NCI-H128 (cell line): ENCODE results near the gene TBATA.
"Not testable (repeated sequence)": the region's sequence is repeated elsewhere in the genome, so short reads cannot be mapped to it uniquely, and the experiment has no call there.

Experiments
- DNase-seq: peaks from one replicate; lab custom pipeline; 2025; ENCODE audit not compliant: unreplicated experiment; lab: John Stamatoyannopoulos, UW

The TBATA gene

DNA sequence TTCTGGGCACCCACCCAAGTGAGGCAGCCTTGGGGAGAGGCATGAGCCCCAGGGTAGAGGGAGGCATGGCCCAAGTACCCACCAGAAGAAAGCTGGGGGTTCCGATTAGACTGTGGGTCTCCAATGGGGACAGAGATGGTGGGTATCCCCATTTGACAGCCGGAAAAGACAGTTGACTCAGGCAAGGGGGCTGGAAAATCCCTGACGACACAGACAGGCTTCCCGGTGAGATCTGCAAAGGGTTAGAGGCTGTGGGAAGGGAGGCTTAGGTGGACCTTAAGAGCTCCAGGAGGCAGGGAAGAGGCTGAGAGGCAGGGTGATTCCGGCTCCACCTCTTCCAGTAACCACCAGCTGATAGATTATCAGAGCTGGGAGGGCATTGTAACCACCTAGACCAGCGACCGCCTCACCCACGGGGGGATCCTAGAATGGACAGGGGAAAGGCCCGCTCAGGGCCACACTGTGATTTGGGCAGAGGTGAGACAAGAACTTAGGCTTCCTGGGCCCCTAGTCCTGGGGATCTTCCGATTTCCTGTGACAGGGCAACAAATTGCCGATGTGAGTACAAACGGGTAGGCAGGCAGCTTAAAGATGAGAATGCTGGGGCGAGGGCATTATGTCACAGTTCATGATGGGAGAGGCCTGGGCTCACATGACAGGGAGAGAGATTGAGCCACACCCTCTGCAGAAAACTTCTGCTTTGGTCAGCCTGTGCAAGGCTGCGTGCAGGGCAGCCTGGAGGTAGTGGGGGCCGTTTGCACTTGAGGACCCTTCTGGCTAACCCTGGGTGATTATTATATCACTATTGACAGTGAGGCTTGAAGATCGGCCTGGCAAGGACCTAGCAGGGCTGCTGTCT is 5.4 kb downstream of the TBATA start:
- DNase-seq: no peak

- no peak for DNase-seq
These were observed 6.1 kb downstream of the TBATA start for GRCh38 chr10:70779088-70779487.

GRCh38 chr10:70778267-70778924 is 6.8 kb downstream of the TBATA start:
- DNase-seq: no peak

GRCh38 chr10:70777063-70777875 is 7.9 kb downstream of the TBATA start:
- DNase-seq: no peak

GRCh38 chr10:70776455-70777005 is 8.6 kb downstream of the TBATA start:
- DNase-seq: no peak

DNA sequence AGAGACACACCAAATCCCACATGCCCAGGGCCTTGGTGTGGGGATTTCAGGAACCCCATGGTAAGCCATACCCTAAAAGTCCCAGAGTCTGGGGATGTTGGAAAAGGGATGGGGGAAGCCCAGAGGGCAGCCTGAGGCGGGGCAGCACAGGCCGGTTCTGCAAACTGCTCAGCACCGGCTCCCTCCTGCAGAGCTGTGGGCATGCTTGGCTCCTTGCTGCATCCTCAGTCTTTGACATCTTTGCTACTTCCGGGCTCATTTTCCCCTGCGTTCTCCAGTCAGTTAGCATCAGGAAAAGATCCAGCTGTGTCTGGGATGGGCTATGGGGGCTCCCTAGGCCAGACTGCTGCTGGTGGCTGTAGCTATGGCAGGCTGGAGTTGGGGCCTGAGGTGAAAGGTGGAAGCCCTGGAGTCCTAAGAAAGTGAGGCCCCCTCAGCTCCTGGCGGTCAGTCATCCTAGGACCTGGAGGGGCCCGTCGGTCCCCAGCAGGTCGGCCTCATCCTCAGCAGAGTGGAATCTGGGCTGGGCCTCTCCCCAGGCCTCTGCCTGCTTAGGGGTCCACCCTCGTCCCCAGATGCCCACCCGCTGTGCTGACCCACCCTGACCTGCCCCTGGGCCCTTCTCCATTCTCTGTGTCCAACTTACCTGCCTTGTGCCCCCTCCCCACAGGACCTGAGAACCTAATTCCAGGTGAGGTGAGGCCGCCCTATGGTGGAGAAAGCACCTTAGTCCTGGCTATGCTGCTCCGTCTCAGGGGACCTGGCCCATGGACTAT is 9.3 kb downstream of the TBATA start:
- no peak for DNase-seq

- no peak for DNase-seq
These were observed 10.1 kb downstream of the TBATA start for GRCh38 chr10:70774810-70775678.

DNA sequence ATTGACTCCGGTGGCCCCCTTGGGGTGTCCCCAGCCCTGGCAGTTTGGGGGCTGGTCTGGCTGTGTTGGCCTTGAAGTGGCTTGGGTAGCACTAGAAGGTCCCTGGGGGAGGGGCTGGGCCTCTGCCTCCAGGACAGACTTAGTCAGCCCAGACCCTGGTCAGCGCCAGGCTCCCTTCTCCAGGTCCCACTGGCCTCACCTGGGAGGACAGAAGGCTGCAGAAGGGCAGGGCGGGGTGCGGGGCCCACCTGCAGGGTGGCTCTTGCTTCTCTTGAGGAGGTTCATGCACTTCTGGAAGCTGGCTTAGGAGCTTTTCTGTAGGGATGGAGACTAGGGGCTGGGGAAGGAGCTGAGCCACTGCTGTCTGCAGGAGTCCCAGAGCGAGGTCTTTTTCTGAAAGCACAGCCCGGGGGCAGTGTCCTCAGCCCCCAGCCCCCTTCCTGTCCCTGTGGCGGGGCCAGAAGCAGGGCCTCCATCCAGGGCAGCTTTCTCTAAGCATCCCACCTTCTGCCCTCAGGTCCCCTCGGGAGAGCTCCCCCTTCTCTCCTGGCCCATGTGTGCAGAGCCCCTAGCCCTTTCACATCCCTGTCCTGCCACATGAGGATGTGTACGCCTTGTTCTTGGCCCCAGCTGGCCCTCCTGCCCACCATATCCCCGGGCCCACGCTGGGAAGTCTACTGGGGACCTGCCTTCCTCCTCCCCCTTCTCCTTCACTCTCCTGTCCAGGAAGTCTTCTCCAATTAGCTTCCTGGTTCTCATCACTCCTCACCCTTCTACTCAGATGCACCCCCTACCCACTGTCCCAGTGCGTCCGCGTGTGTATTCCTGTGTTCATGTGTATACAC is 11.0 kb downstream of the TBATA start:
- DNase-seq: no peak

GRCh38 chr10:70773461-70773860 is 11.7 kb downstream of the TBATA start:
- no peak for DNase-seq

DNA sequence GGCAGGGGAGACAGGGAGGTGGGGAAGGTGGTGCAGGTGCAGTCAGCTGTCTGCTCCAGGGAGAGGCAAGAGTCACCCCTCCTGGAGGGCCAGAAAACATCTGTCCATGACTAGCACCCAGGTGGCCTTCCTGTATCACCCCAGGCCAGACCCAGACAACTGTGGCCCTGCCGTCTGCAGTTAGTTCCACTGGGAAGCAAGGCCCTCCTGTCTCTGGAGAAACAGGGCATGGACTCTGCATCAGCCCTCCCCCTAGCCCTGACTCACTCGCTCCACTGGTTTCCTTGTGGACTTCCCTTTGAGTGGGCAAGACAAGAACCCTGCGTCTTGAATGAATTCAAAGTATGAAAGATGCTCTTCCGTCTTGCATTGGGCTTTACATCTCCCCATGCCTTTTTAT is 12.6 kb downstream of the TBATA start:
- no peak for DNase-seq

GRCh38 chr10:70771311-70772194 is 13.6 kb downstream of the TBATA start:
- no peak for DNase-seq

- DNase-seq: not testable (repeated sequence)
These were observed 14.7 kb downstream of the TBATA start for GRCh38 chr10:70770516-70770915.

DNA sequence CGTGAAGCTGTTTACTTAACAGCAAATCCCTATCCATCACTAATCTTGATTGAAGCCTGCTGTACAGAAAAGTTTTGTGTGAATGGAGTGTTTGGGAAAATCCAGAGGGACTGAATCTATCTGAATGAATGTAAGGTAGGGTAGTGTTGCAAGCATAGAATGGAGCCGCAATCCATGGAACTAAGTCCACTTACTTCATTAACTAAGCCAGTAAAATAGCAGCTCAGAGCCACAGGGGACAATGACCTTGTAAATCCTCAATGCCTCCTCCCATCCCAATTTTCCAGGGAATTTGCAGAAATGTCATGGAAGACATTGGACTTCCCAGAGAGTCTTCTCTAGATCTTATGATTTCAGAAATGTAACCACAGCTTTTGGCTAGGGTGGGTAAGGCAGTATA is 15.2 kb downstream of the TBATA start:
- no peak for DNase-seq

DNA sequence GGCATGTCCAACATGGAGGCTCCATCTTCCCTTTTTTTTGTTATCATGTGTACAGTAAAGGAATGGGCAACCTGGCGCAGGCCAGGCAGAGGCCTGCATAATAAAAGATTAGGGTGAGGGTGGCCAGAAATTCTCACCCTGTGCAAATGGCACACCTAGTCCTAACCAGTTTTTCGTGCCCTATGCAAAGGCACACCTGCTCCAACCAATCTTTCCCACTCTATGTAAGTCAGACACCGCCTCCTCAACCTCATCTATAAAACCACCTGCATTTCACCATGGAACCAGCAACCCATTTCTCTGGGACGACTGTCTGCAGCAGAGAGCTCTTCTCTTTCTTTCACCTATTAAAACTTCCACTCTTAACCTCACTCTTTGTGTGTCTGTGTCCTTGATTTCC is 16.1 kb downstream of the TBATA start:
- DNase-seq: no peak

- DNase-seq: not testable (repeated sequence)
These were observed 17.0 kb downstream of the TBATA start for GRCh38 chr10:70768026-70768685.

DNA sequence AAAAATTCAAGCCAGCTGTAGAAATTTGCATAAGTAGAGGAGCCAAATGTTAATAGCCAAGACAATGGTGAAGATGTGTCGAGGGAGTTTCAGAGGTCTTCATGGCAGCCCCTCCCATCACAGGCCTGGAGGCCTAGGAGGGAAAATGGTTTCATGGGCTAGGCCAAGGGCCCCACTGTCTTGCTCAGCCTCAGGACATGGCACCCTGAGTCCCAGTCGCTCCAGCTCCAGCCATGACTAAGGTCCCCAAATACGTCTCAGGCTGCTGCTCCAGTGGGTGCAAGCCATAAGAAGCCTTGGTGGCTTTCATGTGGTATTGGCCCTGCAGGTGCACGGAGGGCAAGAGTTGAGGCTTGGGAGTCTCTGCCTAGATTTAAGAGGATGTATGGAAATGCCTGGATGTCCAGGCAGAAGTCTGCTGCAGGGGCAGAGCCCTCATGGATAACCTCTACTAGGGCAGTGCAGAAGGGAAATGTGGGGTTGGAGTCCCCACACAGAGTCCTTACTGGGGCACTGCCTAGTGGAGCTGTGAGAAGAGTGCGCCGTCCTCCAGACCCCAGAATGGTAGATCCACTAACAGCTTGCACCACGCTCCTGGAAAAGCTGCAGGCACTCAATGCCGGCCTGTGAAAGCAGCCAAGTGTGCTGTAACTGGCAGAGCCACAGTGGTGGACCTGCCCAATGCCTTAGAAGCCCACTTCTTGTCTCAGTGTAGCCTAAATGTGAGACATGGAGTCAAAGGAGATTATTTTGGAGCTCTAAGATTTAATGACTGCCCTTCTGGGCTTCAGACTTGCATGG is 19.2 kb downstream of the TBATA start:
- no peak for DNase-seq
